ENCODE measurements around the gene CRADD.

The CRADD gene

DNA sequence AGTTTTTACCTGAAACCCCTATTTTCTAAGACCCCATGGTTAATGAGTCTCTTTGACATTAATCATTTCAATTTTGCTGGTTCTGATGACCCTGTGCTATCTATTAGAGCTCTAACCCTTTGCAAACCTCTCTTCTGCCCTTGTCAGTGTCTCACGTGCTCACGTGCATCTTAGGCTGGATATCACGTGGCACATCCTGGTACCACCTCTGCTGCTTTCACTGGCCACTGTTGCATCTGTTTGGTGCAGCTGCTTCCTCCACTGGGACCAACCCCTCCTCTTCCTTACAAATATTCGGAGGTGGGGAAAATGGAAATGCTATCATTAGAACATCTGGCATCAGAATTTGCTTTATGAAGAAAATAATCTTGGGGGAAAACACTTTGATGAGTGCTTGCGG is 119.6 kb downstream of the CRADD start:
- H3K4me3 ChIP-seq (ENCODE audit: low read depth, low read length) = no peak overlapping the region
- no peak for TF ChIP-seq ZNF626 (tag by site-specific recombination; IDR thresholded peaks at IDR 0.05)
- POLR2A ChIA-PET = no interaction called here
- H3K27ac ChIP-seq (ENCODE audit: extremely low read depth, low read depth, low read length) = no peak overlapping the region
- CTCF ChIA-PET = interaction anchor here (0.6 kb wide), 1 partner anchor 401 kb away, joined by 3 read pairs; no protein-coding TSS in a partner anchor
- H3K4me1 ChIP-seq (ENCODE audit: control insufficient read depth, insufficient read depth, low read length) = no peaks in the 10 kb centered on the region
- no peaks in the 10 kb centered on the region for H3K9me3 ChIP-seq (ENCODE audit: control insufficient read depth, insufficient read depth, low read depth, low read length)
- H3K36me3 ChIP-seq (ENCODE audit: control insufficient read depth in 2 of 2, insufficient read depth in 1 of 2, low read length in 2 of 2) = no peaks in the 10 kb centered on the region

DNA sequence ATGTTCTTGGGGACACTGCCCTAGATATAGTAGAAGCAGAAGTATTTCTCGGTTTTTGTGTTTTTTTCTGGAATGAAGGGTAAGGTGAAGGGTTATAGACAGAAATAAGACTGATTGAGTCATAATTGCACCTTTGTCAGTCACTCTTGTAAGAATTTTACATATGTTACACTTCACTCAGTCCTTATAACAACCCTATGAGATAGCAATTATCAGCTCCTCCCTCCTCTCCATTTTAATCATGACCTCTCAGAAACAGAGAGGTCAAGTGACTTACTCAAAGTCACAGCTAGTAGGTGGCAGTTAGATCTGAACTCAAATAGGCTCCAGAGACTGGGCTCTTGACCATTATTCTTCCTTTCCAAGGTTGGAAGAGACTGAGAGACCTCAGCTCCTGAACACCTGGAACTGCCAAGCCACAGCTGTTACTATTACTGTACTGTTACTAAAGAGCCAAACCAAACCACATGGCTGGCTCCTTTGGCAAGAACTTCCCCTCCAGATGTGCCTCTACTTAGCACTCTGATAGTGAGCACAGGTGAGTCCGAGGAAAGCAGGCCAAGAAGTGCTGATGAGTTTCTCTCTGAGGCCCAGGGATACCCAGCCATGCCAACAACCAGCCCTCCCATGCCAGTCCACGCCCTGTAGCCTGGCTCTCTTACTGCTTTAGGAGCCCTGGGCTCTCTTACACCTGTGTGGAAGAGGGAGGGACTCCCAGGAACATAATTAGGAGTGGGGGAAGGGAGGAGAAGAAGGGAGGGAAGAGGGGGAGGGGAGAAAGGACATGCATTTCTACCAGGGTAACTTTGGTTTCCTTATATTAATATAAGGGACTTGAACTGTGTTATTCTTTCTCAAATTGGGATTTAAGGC is 121.3 kb downstream of the CRADD start:
- Histone ChIP-seq H3K36me3 (ENCODE audit: control insufficient read depth in 2 of 2, insufficient read depth in 1 of 2, low read length in 2 of 2) (no peaks in the 10 kb centered on the region), H3K9me3 (ENCODE audit: control insufficient read depth, insufficient read depth, low read depth, low read length) (no peaks in the 10 kb centered on the region), H3K4me3 (ENCODE audit: low read depth, low read length) (no peak overlapping the region), H3K27ac (ENCODE audit: extremely low read depth, low read depth, low read length) (no peak overlapping the region), H3K4me1 (ENCODE audit: control insufficient read depth, insufficient read depth, low read length) (0 out of 2 replicates have a peak, but pooled peaks cover 3% of the 10 kb centered on the region)
- ChIA-PET POLR2A (no interaction called here), CTCF (interaction anchor here (0.8 kb wide), 1 partner anchor 8 kb away, joined by 3 read pairs; no protein-coding TSS in a partner anchor)
- TF ChIP-seq ZNF555 (tag by site-specific recombination; conservative IDR thresholded peaks at IDR 0.05) = no peak
- TF ChIP-seq ZNF391 (tag by site-specific recombination; IDR thresholded peaks at IDR 0.05; ENCODE audit: borderline replicate concordance, low read depth) = no peak
- TF ChIP-seq ZNF677 (tag by site-specific recombination; IDR thresholded peaks at IDR 0.05) = no peak
- TF ChIP-seq ZNF112 (tag by site-specific recombination; IDR thresholded peaks at IDR 0.05) = no peak
- no peak for TF ChIP-seq ZNF155 (tag by site-specific recombination; IDR thresholded peaks at IDR 0.05)
- TF ChIP-seq BCL11A (tag by site-specific recombination; IDR thresholded peaks at IDR 0.05; ENCODE audit: low read depth) = no peak
- TF ChIP-seq GLI2 (tag by site-specific recombination; IDR thresholded peaks at IDR 0.05; ENCODE audit: borderline replicate concordance, low read depth) = no peak
- TF ChIP-seq KLF16 (tag by site-specific recombination; IDR thresholded peaks at IDR 0.05) = no peak
- TF ChIP-seq ZNF416 (tag by site-specific recombination; IDR thresholded peaks at IDR 0.05) = no peak
- no peak for TF ChIP-seq KLF9 (tag by site-specific recombination; IDR thresholded peaks at IDR 0.05; ENCODE audit: low read depth)
- TF ChIP-seq HOXA7 (CRISPR knock-in tag; IDR thresholded peaks at IDR 0.05; ENCODE audit: borderline replicate concordance) = no peak
- TF ChIP-seq ZNF398 (tag by site-specific recombination; IDR thresholded peaks at IDR 0.05) = no peak; the same call in 1 of the 2 replicates
- no peak for TF ChIP-seq ZNF670 (tag by site-specific recombination; IDR thresholded peaks at IDR 0.05; ENCODE audit: low read depth)
- TF ChIP-seq ZNF146 (tag by site-specific recombination; IDR thresholded peaks at IDR 0.05) = no peak
- TF ChIP-seq KLF1 (tag by site-specific recombination; IDR thresholded peaks at IDR 0.05) = no peak
- TF ChIP-seq, protein P1, sequence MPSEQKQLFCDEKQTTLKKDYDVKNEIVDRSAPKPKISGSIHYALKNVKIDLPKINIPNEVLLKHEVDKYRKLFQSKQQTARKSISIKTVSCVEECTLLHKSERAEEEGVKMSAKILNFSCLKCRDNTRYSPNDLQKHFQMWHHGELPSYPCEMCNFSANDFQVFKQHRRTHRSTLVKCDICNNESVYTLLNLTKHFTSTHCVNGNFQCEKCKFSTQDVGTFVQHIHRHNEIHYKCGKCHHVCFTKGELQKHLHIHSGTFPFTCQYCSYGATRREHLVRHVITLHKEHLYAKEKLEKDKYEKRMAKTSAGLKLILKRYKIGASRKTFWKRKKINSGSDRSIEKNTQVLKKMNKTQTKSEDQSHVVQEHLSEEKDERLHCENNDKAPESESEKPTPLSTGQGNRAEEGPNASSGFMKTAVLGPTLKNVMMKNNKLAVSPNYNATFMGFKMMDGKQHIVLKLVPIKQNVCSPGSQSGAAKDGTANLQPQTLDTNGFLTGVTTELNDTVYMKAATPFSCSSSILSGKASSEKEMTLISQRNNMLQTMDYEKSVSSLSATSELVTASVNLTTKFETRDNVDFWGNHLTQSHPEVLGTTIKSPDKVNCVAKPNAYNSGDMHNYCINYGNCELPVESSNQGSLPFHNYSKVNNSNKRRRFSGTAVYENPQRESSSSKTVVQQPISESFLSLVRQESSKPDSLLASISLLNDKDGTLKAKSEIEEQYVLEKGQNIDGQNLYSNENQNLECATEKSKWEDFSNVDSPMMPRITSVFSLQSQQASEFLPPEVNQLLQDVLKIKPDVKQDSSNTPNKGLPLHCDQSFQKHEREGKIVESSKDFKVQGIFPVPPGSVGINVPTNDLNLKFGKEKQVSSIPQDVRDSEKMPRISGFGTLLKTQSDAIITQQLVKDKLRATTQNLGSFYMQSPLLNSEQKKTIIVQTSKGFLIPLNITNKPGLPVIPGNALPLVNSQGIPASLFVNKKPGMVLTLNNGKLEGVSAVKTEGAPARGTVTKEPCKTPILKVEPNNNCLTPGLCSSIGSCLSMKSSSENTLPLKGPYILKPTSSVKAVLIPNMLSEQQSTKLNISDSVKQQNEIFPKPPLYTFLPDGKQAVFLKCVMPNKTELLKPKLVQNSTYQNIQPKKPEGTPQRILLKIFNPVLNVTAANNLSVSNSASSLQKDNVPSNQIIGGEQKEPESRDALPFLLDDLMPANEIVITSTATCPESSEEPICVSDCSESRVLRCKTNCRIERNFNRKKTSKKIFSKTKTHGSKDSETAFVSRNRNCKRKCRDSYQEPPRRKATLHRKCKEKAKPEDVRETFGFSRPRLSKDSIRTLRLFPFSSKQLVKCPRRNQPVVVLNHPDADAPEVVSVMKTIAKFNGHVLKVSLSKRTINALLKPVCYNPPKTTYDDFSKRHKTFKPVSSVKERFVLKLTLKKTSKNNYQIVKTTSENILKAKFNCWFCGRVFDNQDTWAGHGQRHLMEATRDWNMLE (tag by site-specific recombination; conservative IDR thresholded peaks at IDR 0.05; ENCODE audit: low read depth) = no peak

All from HEK293 (cell line).